ENCODE data around the gene RAP1GAP.

Gene RAP1GAP

GRCh38 chr1:21620496-21620895, 48.7 kb downstream of the RAP1GAP start:
- no peak for DNase-seq (ENCODE audit: low read depth)
- no peak overlapping the region for H3K4me3 ChIP-seq (ENCODE audit: low read depth, low read length)
- TF ChIP-seq, protein P1, sequence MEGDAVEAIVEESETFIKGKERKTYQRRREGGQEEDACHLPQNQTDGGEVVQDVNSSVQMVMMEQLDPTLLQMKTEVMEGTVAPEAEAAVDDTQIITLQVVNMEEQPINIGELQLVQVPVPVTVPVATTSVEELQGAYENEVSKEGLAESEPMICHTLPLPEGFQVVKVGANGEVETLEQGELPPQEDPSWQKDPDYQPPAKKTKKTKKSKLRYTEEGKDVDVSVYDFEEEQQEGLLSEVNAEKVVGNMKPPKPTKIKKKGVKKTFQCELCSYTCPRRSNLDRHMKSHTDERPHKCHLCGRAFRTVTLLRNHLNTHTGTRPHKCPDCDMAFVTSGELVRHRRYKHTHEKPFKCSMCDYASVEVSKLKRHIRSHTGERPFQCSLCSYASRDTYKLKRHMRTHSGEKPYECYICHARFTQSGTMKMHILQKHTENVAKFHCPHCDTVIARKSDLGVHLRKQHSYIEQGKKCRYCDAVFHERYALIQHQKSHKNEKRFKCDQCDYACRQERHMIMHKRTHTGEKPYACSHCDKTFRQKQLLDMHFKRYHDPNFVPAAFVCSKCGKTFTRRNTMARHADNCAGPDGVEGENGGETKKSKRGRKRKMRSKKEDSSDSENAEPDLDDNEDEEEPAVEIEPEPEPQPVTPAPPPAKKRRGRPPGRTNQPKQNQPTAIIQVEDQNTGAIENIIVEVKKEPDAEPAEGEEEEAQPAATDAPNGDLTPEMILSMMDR (IDR thresholded peaks at IDR 0.05; ENCODE audit: low read depth, low read length, missing control alignments), result no peak

DNA sequence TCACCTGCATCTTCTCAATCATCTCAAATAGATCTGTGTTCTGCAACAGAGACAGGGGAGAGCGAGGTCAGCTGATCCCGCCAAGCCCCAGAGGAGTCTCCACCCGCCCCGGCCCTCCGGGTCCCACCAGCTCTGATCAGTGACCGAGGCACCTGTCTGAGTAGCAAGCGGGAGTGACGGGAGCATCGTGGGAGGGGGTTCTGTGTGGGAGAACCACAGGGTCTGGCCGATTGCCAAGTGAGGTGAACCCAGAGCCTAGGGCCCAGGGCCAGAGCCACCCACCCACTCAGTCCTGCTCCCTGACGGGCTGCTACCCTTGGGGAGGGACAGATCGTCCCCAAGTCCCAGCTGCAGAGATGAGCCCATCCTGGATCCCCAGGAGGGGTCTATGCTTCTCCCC, 49.1 kb downstream of the RAP1GAP start:
- H3K4me3 ChIP-seq (ENCODE audit: low read depth, low read length), result no peak overlapping the region
- no peak for DNase-seq (ENCODE audit: low read depth)
- TF ChIP-seq, protein P1 (IDR thresholded peaks at IDR 0.05; ENCODE audit: low read depth, low read length, missing control alignments), result no peak

DNA sequence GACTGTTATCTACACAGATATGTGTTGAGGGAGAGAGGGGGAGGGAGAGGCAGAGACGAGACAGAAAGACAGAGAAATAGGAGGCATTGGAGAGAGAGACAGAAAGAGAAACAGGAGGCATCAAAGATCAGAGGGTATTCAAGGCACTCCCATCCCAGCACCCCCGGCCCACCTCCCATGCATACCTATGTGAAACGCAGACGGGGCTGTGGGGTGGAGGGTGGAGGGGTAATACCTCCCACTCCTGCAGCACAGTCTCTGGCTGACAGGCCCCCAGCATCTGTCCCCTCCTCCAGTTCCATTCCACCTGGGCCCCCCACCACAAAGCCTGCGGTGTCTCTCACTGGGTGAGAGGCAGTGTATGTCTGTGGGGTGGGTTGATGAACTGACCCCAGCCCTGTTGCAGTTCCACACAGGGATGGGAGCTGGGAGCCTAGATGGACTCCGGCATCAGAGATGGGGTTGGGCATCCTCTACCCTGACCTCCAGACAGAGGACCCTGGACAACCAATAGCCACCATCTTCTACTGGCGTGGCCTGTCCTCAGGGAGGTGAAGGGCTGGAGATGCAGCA, 49.7 kb downstream of the RAP1GAP start:
- DNase-seq (ENCODE audit: low read depth), result no peak
- no peak overlapping the region for H3K4me3 ChIP-seq (ENCODE audit: low read depth, low read length)
- TF ChIP-seq, protein P1 (IDR thresholded peaks at IDR 0.05; ENCODE audit: low read depth, low read length, missing control alignments), result no peak

GRCh38 chr1:21618561-21619374, 50.4 kb downstream of the RAP1GAP start:
- no peak for DNase-seq (ENCODE audit: low read depth)
- TF ChIP-seq, protein P1 (IDR thresholded peaks at IDR 0.05; ENCODE audit: low read depth, low read length, missing control alignments), result no peak
- H3K4me3 ChIP-seq (ENCODE audit: low read depth, low read length), result no peak overlapping the region

DNA sequence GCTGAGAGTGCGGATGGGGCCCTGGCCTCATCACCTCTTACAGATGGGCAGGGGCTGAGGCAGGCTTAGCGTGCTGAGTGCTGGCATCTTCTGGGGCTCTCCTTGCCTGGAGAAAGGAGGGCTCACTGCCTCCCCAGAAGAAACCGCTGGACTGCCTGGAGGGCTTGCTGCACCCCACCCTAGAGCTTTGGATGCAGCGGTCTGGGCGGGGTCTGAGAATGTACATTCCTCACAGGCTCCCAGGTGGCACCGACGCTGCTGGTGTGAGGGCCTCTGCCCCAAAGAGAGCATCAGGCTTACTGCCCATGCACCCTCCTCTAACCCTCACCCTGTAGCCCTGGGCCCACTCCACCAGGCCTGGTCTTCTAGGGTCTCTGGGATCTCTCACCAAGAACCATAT, 51.1 kb downstream of the RAP1GAP start:
- TF ChIP-seq, protein P1 (IDR thresholded peaks at IDR 0.05; ENCODE audit: low read depth, low read length, missing control alignments), result no peak
- no peak overlapping the region for H3K4me3 ChIP-seq (ENCODE audit: low read depth, low read length)
- DNase-seq (ENCODE audit: low read depth), result no peak

GRCh38 chr1:21617126-21617738, 51.9 kb downstream of the RAP1GAP start:
- H3K4me3 ChIP-seq (ENCODE audit: low read depth, low read length), result no peak overlapping the region
- TF ChIP-seq, protein P1 (IDR thresholded peaks at IDR 0.05; ENCODE audit: low read depth, low read length, missing control alignments), result no peak
- DNase-seq (ENCODE audit: low read depth), result no peak
